Measurements from ENCODE around the gene LDB3. TPM values are rescaled to one million over a fixed set of nuclear protein-coding genes. Genes with fewer than 3 reads are reported as not detected.
A peak's percentile ranks its signal among the peaks of the same experiment; 100 is the strongest.

LDB3 gene
- total and polyA plus RNA-seq, 2 experiments from 2014 or later, result 0.05 to 0.11 TPM

- H3K9ac ChIP-seq, result no peak overlapping the region
- no peak for TF ChIP-seq EZH2phosphoT487 (IDR thresholded peaks at IDR 0.05; ENCODE audit: insufficient read depth, low read depth)
- TF ChIP-seq EZH2 (IDR thresholded peaks at IDR 0.05; ENCODE audit: insufficient read depth, poor library complexity, severe bottlenecking), result no peak
- H3K4me1 ChIP-seq (ENCODE audit: insufficient read depth), result peaks cover 6% of the 10 kb centered on the region; the same call in 1 of the 2 replicates
- no peak overlapping the region for H3K27ac ChIP-seq
- H3K9me3 ChIP-seq (ENCODE audit: low read depth), result no peaks in the 10 kb centered on the region
- in situ Hi-C loops (cut with MboI), result loop anchor here (10.0 kb wide), 1 partner anchor 195 kb away; no protein-coding TSS in a partner anchor
- H3F3A ChIP-seq (ENCODE audit: insufficient read depth), result no peaks in the 10 kb centered on the region
- no peak overlapping the region for H3K4me2 ChIP-seq (ENCODE audit: unreplicated experiment)
- H3K27me3 ChIP-seq (replicated peaks; ENCODE audit: insufficient read depth), result no peaks in the 10 kb centered on the region
- no peak overlapping the region for H3K4me3 ChIP-seq
- H3K36me3 ChIP-seq (ENCODE audit: low read depth), result no peaks in the 10 kb centered on the region
- 92% methylated on average over 16 of the region's 16 CpGs for WGBS, 2 experiments (ENCODE audit: low coverage in 1 of 2, low lambda C conversion rate in 2 of 2, missing lambda C conversion rate in 2 of 2)
- no peaks in the 10 kb centered on the region for H3K9me2 ChIP-seq (ENCODE audit: insufficient read depth)
- DNase-seq, result no peak
- no peak overlapping the region for H2AFZ ChIP-seq
- H3K79me2 ChIP-seq (ENCODE audit: insufficient read depth), result no peaks in the 10 kb centered on the region
- no peaks in the 10 kb centered on the region for H4K20me1 ChIP-seq (ENCODE audit: insufficient read depth)
These were observed 41.3 kb downstream of the LDB3 start for GRCh38 chr10:86709396-86710185.

- Histone ChIP-seq H3K27me3 (replicated peaks; ENCODE audit: insufficient read depth) (no peaks in the 10 kb centered on the region), H2AFZ (peak overlapping the region; percentile 100), H3K36me3 (ENCODE audit: low read depth) (no peaks in the 10 kb centered on the region), H3K9me2 (ENCODE audit: insufficient read depth) (no peaks in the 10 kb centered on the region), H3K27ac (peak overlapping the region; percentile 70), H3K4me3 (peak overlapping the region; percentile 71), H3K9ac (peak overlapping the region; percentile 91), H3F3A (ENCODE audit: insufficient read depth) (no peaks in the 10 kb centered on the region), H3K9me3 (ENCODE audit: low read depth) (no peaks in the 10 kb centered on the region), H3K4me2 (ENCODE audit: unreplicated experiment) (peak overlapping the region; percentile 83), H3K4me1 (ENCODE audit: insufficient read depth) (peaks cover 6% of the 10 kb centered on the region; the same call in 1 of the 2 replicates), H4K20me1 (ENCODE audit: insufficient read depth) (no peaks in the 10 kb centered on the region), H3K79me2 (ENCODE audit: insufficient read depth) (no peaks in the 10 kb centered on the region)
- TF ChIP-seq EZH2 (IDR thresholded peaks at IDR 0.05; ENCODE audit: insufficient read depth, poor library complexity, severe bottlenecking), result no peak
- TF ChIP-seq EZH2phosphoT487 (IDR thresholded peaks at IDR 0.05; ENCODE audit: insufficient read depth, low read depth), result no peak
- 4 to 5% methylated on average over 24 to 26 of the region's 46 CpGs for WGBS, 2 experiments (ENCODE audit: low coverage in 1 of 2, low lambda C conversion rate in 2 of 2, missing lambda C conversion rate in 2 of 2)
- peak; percentile 98 for DNase-seq
- in situ Hi-C loops (cut with MboI), result no loop called here
These were observed 42.7 kb downstream of the LDB3 start for GRCh38 chr10:86710987-86711512.

GRCh38 chr10:86711513-86712316 lies 43.4 kb downstream of the LDB3 start:
- Histone ChIP-seq H3K27me3 (replicated peaks; ENCODE audit: insufficient read depth) (no peaks in the 10 kb centered on the region), H3K4me1 (ENCODE audit: insufficient read depth) (peaks cover 6% of the 10 kb centered on the region; the same call in 1 of the 2 replicates), H3K4me3 (peak overlapping the region; percentile 71), H3K9me3 (ENCODE audit: low read depth) (no peaks in the 10 kb centered on the region), H3K79me2 (ENCODE audit: insufficient read depth) (no peaks in the 10 kb centered on the region), H3F3A (ENCODE audit: insufficient read depth) (no peaks in the 10 kb centered on the region), H3K9me2 (ENCODE audit: insufficient read depth) (no peaks in the 10 kb centered on the region), H2AFZ (peak overlapping the region; percentile 100), H3K36me3 (ENCODE audit: low read depth) (no peaks in the 10 kb centered on the region), H3K4me2 (ENCODE audit: unreplicated experiment) (peak overlapping the region; percentile 80), H3K27ac (peak overlapping the region; percentile 70), H4K20me1 (ENCODE audit: insufficient read depth) (no peaks in the 10 kb centered on the region), H3K9ac (peak overlapping the region; percentile 91)
- in situ Hi-C loops (cut with MboI), result no loop called here
- WGBS, 2 experiments (ENCODE audit: low coverage in 1 of 2, low lambda C conversion rate in 2 of 2, missing lambda C conversion rate in 2 of 2), result 1 to 2% methylated on average over 60 to 61 of the region's 82 CpGs
- TF ChIP-seq EZH2 (IDR thresholded peaks at IDR 0.05; ENCODE audit: insufficient read depth, poor library complexity, severe bottlenecking) (no peak), EZH2phosphoT487 (IDR thresholded peaks at IDR 0.05; ENCODE audit: insufficient read depth, low read depth) (no peak)
- DNase-seq, result peak; percentile 76

- no peaks in the 10 kb centered on the region for H3K27me3 ChIP-seq (replicated peaks; ENCODE audit: insufficient read depth)
- peak overlapping the region; percentile 91 for H3K9ac ChIP-seq
- H4K20me1 ChIP-seq (ENCODE audit: insufficient read depth), result no peaks in the 10 kb centered on the region
- no peaks in the 10 kb centered on the region for H3K79me2 ChIP-seq (ENCODE audit: insufficient read depth)
- in situ Hi-C loops (cut with MboI), result no loop called here
- no peaks in the 10 kb centered on the region for H3F3A ChIP-seq (ENCODE audit: insufficient read depth)
- DNase-seq, result no peak
- WGBS, 2 experiments (ENCODE audit: low coverage in 1 of 2, low lambda C conversion rate in 2 of 2, missing lambda C conversion rate in 2 of 2), result 35 to 37% methylated on average over 8 to 9 of the region's 9 CpGs
- H3K9me3 ChIP-seq (ENCODE audit: low read depth), result no peaks in the 10 kb centered on the region
- TF ChIP-seq EZH2phosphoT487 (IDR thresholded peaks at IDR 0.05; ENCODE audit: insufficient read depth, low read depth), result no peak
- no peak for TF ChIP-seq EZH2 (IDR thresholded peaks at IDR 0.05; ENCODE audit: insufficient read depth, poor library complexity, severe bottlenecking)
- H3K36me3 ChIP-seq (ENCODE audit: low read depth), result no peaks in the 10 kb centered on the region
- H3K4me1 ChIP-seq (ENCODE audit: insufficient read depth), result peaks cover 6% of the 10 kb centered on the region; the same call in 1 of the 2 replicates
- no peaks in the 10 kb centered on the region for H3K9me2 ChIP-seq (ENCODE audit: insufficient read depth)
- H3K4me2 ChIP-seq (ENCODE audit: unreplicated experiment), result peak overlapping the region; percentile 80
- peak overlapping the region; percentile 71 for H3K4me3 ChIP-seq
- H3K27ac ChIP-seq, result peak overlapping the region; percentile 70
- peak overlapping the region; percentile 100 for H2AFZ ChIP-seq
These were observed 44.0 kb downstream of the LDB3 start for GRCh38 chr10:86712317-86712707.
